Measurements from ENCODE around the gene CNGB1.

CNGB1 gene

DNA sequence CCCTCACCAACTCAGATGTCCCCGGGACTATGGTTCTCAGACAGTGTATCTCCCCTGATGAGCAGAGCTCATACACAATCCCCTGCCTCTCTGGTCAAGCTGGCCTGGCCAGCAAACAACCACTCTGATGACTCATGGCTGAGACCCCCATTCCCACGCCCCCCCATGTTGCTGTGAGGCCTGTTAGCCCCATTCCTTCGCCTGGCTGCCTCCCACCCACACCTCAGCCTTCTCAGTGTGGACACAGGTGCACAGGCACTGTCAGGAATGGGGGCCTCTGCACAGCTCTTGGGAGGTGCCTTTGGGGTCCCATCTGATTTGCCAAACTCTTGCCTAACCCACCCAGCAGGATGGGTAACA lies 80.2 kb downstream of the CNGB1 start:
- no peak overlapping the region for H3K4me3 ChIP-seq (ENCODE audit: low read depth, low read length)
- TF ChIP-seq, protein P1, sequence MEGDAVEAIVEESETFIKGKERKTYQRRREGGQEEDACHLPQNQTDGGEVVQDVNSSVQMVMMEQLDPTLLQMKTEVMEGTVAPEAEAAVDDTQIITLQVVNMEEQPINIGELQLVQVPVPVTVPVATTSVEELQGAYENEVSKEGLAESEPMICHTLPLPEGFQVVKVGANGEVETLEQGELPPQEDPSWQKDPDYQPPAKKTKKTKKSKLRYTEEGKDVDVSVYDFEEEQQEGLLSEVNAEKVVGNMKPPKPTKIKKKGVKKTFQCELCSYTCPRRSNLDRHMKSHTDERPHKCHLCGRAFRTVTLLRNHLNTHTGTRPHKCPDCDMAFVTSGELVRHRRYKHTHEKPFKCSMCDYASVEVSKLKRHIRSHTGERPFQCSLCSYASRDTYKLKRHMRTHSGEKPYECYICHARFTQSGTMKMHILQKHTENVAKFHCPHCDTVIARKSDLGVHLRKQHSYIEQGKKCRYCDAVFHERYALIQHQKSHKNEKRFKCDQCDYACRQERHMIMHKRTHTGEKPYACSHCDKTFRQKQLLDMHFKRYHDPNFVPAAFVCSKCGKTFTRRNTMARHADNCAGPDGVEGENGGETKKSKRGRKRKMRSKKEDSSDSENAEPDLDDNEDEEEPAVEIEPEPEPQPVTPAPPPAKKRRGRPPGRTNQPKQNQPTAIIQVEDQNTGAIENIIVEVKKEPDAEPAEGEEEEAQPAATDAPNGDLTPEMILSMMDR (IDR thresholded peaks at IDR 0.05; ENCODE audit: low read depth, low read length) = no peak

DNA sequence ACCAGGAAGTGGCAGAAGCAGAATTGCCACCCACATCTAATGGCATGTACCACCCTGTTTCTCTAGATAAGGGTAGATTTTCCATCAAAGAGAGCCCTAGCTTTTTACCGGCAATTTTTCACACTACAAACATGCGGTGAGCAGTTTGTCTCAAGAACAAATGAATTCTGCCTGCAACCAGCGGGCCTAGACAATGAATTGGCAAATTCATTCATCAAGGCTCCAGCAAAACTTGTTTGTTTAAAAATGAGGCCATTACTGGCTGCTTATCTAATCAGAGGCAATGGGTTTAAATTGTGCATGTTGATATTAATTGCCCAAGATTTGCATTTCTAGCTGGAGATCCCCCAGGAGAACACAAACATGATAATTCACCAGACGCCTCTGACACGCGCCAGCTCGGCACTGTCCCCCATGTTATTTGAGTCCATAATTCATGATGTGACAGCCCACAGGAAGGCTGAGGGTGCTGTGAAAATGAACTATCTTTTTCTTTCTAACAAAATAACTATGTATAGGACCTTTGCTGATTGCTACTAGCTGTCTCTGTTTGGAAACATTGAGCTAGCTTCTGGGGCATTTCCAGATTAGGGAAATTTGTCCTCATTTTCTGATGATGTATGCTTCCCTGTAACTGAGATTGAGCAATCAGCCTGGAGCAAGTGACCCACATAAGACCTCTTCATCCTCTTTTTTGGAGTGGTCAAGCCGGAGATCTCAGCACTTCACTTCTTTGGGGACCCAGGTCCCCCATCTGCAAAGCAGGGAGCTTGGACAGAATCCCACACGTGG lies 80.8 kb downstream of the CNGB1 start:
- TF ChIP-seq, protein P1 (IDR thresholded peaks at IDR 0.05; ENCODE audit: low read depth, low read length) = no peak
- H3K4me3 ChIP-seq (ENCODE audit: low read depth, low read length) = no peak overlapping the region

DNA sequence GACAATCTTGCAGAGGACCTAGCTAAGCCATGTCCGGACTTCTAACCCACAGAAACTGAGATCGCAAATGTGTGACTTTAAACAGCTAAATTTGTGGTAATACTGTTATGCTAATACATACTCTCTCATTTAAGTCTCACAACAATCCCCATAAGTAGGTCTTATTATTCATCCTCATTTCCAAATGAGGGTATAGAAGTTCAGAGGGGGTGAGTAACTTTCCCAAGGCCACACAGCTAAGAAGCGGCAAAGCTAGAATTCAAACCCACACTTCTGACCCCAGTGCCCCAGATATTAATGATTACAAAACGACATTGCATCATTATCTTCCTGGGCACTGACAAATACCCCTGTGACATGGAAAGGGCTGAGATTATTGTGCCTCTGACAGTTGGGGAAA lies 81.4 kb downstream of the CNGB1 start:
- TF ChIP-seq, protein P1 (IDR thresholded peaks at IDR 0.05; ENCODE audit: low read depth, low read length) = no peak
- H3K4me3 ChIP-seq (ENCODE audit: low read depth, low read length) = no peak overlapping the region

DNA sequence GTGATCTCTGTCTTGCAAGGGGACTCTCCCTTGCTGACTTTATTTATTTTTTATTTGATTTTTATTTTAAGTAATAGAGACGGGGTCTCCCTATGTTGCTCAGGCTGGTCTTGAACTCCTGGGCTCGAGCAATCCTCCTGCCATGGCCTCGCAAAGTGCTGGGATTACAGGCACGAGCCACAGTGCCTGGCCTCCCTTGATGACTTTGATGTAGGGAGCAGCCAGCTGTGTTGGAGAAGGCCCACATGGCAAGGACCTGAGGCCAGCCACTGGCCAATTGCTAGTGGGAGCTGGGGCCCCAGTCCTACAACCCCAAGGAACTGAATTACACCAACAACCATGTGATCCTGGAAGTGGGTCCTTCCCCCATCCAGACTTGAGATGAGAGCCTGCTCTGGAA lies 81.8 kb downstream of the CNGB1 start:
- TF ChIP-seq, protein P1 (IDR thresholded peaks at IDR 0.05; ENCODE audit: low read depth, low read length) = no peak
- no peak overlapping the region for H3K4me3 ChIP-seq (ENCODE audit: low read depth, low read length)

DNA sequence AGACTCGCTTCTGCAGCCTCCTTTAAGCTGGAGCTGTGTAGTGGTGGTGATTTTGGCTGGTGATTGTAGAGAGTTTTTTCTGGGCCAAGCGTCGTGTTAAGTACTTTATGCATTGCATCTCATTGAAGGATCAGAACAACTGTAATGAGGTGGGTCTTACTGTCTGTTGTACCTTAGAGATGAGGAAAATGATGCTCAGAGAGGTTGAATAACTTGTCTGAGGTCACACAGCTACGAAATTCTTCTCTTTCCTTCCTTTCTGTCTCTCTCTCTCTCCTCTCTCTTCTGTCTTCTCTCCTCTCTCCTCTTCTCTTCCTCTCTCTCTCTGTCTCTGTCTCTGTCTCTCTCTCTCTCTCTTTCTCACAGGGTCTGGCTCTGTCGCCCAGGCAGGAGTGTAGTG lies 82.8 kb downstream of the CNGB1 start:
- TF ChIP-seq, protein P1 (IDR thresholded peaks at IDR 0.05; ENCODE audit: low read depth, low read length) = no peak
- H3K4me3 ChIP-seq (ENCODE audit: low read depth, low read length) = no peak overlapping the region

DNA sequence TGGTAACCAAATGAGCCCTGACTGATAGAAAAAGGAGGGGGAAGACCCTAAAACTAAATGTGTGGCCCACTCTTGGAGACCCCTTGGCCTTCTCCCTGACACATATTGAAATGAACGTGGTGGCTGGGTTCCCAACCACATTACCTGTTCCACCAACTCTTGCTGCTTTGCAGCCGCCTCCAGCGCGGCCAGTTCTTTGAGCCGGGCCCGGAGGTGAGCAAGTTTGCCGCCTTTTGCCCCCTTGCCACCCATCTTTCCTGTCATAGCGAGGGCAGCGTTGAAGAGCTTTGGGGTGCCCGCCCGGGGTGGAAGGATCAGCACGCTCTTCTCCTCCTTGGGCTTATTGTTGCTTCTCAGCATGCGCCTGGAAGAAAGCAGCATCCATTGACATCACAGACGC lies 83.2 kb downstream of the CNGB1 start:
- TF ChIP-seq, protein P1 (IDR thresholded peaks at IDR 0.05; ENCODE audit: low read depth, low read length) = no peak
- no peak overlapping the region for H3K4me3 ChIP-seq (ENCODE audit: low read depth, low read length)

DNA sequence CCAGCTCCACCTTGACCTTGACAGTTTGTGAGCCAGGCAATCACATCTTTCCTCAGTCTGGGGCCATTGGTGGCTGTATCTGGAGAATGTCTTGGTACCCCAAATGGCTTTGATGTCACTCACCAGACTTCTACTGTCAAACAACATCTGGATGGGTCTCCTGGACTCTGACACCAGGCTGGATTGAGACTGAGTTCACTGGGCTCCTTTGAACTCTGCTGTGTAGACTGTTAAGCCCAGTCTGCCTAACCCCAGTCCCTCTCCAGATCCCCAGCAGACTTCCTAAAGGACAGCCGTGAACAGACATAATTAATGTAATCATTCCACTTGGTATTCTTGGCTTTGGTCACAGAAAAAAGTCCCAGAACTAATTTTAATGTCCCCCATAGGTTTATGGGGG lies 84.5 kb downstream of the CNGB1 start:
- TF ChIP-seq, protein P1 (IDR thresholded peaks at IDR 0.05; ENCODE audit: low read depth, low read length) = no peak
- no peak overlapping the region for H3K4me3 ChIP-seq (ENCODE audit: low read depth, low read length)

All from WI38 (cell line).